ENCODE measurements around the gene MAML3. TPM values are rescaled to one million over a fixed set of nuclear protein-coding genes. Genes with fewer than 3 reads are reported as not detected.

Gene MAML3
- polyA plus RNA-seq, 1 donor (not counting 4 experiments of a cell fraction or from before 2014, with no cell fraction given), result 0.68 TPM

GRCh38 chr4:139798456-139798855 lies 355.5 kb downstream of the MAML3 start:
- H3K4me3 ChIP-seq (ENCODE audit: control insufficient read depth in 2 of 3, extremely low read depth in 1 of 3, insufficient read depth in 2 of 3, low read depth in 1 of 3, low read length in 3 of 3), result no peak overlapping the region
- no peaks in the 10 kb centered on the region for H3K9me3 ChIP-seq (ENCODE audit: control insufficient read depth, low read depth, low read length)
- H3K4me1 ChIP-seq (ENCODE audit: control insufficient read depth, extremely low read depth, insufficient read depth, low read length), result no peaks in the 10 kb centered on the region
- no peak overlapping the region for H3K9ac ChIP-seq (ENCODE audit: control insufficient read depth, extremely low read depth, insufficient read depth, low read length)
- H3K27ac ChIP-seq (ENCODE audit: control insufficient read depth, insufficient read depth, low read length), result no peak overlapping the region
- FAIRE-seq (no peak), DNase-seq (ENCODE audit: low read depth, low spot score) (no peak)
- no peak overlapping the region for H3K4me2 ChIP-seq (ENCODE audit: control insufficient read depth, extremely low read depth, insufficient read depth, low read depth, low read length)
- no peaks in the 10 kb centered on the region for H4K20me1 ChIP-seq (ENCODE audit: control insufficient read depth, extremely low read depth, insufficient read depth, low read length)
- no peaks in the 10 kb centered on the region for H3K79me2 ChIP-seq (ENCODE audit: control insufficient read depth, insufficient read depth, low read length)
- no peaks in the 10 kb centered on the region for H3K36me3 ChIP-seq (ENCODE audit: control insufficient read depth in 2 of 2, extremely low read depth in 1 of 2, insufficient read depth in 2 of 2, low read length in 2 of 2)
- no peaks in the 10 kb centered on the region for H3K27me3 ChIP-seq (ENCODE audit: control insufficient read depth, extremely low read depth, insufficient read depth, low read length)
- TF ChIP-seq EZH2 (IDR thresholded peaks at IDR 0.05; ENCODE audit: low read length), result no peak
- no peak for TF ChIP-seq CTCF (optimal IDR thresholded peaks at IDR 0.05 in 1 of 3, IDR thresholded peaks at IDR 0.05 in 1 of 3, conservative IDR thresholded peaks at IDR 0.05 in 1 of 3; ENCODE audit: extremely low read depth in 1 of 3, insufficient read depth in 2 of 3, low read length in 3 of 3)
- H3K9me1 ChIP-seq (ENCODE audit: control insufficient read depth, extremely low read depth, insufficient read depth, low read length), result no peaks in the 10 kb centered on the region
- dilution Hi-C loops (cut with MboI; ENCODE audit: extremely low pct_ligation_motif_present, low sequenced_read_pairs), result no loop called here
- H2AFZ ChIP-seq (ENCODE audit: control insufficient read depth, low read length), result no peak overlapping the region

GRCh38 chr4:139797287-139797686 lies 356.7 kb downstream of the MAML3 start:
- no peaks in the 10 kb centered on the region for H3K27me3 ChIP-seq (ENCODE audit: control insufficient read depth, extremely low read depth, insufficient read depth, low read length)
- FAIRE-seq (no peak), DNase-seq (ENCODE audit: low read depth, low spot score) (no peak)
- no peak overlapping the region for H3K27ac ChIP-seq (ENCODE audit: control insufficient read depth, insufficient read depth, low read length)
- H3K4me1 ChIP-seq (ENCODE audit: control insufficient read depth, extremely low read depth, insufficient read depth, low read length), result no peaks in the 10 kb centered on the region
- no peak overlapping the region for H3K4me3 ChIP-seq (ENCODE audit: control insufficient read depth in 2 of 3, extremely low read depth in 1 of 3, insufficient read depth in 2 of 3, low read depth in 1 of 3, low read length in 3 of 3)
- no peak overlapping the region for H3K4me2 ChIP-seq (ENCODE audit: control insufficient read depth, extremely low read depth, insufficient read depth, low read depth, low read length)
- H4K20me1 ChIP-seq (ENCODE audit: control insufficient read depth, extremely low read depth, insufficient read depth, low read length), result no peaks in the 10 kb centered on the region
- TF ChIP-seq CTCF (optimal IDR thresholded peaks at IDR 0.05 in 1 of 3, IDR thresholded peaks at IDR 0.05 in 1 of 3, conservative IDR thresholded peaks at IDR 0.05 in 1 of 3; ENCODE audit: extremely low read depth in 1 of 3, insufficient read depth in 2 of 3, low read length in 3 of 3) (no peak), EZH2 (IDR thresholded peaks at IDR 0.05; ENCODE audit: low read length) (no peak)
- H3K36me3 ChIP-seq (ENCODE audit: control insufficient read depth in 2 of 2, extremely low read depth in 1 of 2, insufficient read depth in 2 of 2, low read length in 2 of 2), result no peaks in the 10 kb centered on the region
- dilution Hi-C loops (cut with MboI; ENCODE audit: extremely low pct_ligation_motif_present, low sequenced_read_pairs), result no loop called here
- no peak overlapping the region for H2AFZ ChIP-seq (ENCODE audit: control insufficient read depth, low read length)
- no peaks in the 10 kb centered on the region for H3K9me1 ChIP-seq (ENCODE audit: control insufficient read depth, extremely low read depth, insufficient read depth, low read length)
- H3K9me3 ChIP-seq (ENCODE audit: control insufficient read depth, low read depth, low read length), result no peaks in the 10 kb centered on the region
- H3K9ac ChIP-seq (ENCODE audit: control insufficient read depth, extremely low read depth, insufficient read depth, low read length), result no peak overlapping the region
- H3K79me2 ChIP-seq (ENCODE audit: control insufficient read depth, insufficient read depth, low read length), result no peaks in the 10 kb centered on the region
